Loucy (cell line): ENCODE data around the gene KCTD11.
A peak's percentile ranks its signal among the peaks of the same experiment; 100 is the strongest.

Source experiments
- EZH2phosphoT487 ChIP-seq: fragments of 200-600 bp; IDR thresholded peaks from 2 replicates; pipeline ENCODE4 v1.6.1; 2018; ENCODE audit warnings: antibody characterized with exemption, mild to moderate bottlenecking, moderate library complexity, borderline replicate concordance
- TF ChIP-seq, protein P1 (sequence below): fragments of 200-600 bp; sonication (generic); conservative IDR thresholded peaks from 2 replicates; pipeline ENCODE4 v1.5.1; 2014; ENCODE audit warnings: mild to moderate bottlenecking, antibody characterized with exemption, low read length

DNA sequence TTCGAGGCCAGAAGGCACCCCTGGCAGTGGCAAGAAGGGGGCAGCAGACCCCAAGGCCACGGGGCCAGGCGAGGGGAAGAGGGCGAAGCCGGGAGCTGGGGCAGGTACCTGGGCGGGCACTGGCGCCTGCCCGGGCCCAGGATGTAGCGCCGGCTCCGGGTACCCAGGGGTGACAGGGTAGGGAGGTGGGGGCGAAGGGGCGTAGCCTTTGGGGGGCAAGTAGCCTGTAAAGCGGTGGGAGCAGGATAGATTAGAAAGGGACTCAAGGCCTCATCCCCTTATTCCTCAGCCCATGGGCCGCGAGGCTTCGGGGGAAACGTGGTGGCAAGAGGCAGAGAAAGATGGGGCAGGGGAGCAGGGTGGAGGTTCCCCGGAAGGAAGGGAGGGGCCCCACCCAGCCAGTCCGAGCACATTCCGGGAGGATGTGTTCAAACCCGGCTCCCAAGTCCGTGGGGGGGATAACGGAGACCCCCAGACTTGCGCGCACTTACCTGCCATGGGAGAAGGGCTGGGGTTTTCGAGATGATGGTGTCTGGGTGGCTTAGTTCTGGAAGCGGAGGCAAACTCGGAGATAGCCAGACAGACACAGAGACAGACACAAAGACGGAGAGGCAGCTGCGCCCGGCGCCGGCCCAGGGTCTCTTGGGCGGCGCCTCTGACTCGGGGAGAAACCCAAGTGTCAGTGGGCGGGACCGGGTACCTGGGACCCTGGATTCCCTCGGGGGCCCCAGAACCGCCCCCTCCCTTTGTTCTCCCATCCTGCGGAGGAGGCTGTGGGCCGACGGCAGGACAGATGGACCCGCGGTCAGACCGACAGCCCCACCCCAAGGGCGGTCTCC is 41.9 kb downstream of the KCTD11 start:
- TF ChIP-seq, protein P1, sequence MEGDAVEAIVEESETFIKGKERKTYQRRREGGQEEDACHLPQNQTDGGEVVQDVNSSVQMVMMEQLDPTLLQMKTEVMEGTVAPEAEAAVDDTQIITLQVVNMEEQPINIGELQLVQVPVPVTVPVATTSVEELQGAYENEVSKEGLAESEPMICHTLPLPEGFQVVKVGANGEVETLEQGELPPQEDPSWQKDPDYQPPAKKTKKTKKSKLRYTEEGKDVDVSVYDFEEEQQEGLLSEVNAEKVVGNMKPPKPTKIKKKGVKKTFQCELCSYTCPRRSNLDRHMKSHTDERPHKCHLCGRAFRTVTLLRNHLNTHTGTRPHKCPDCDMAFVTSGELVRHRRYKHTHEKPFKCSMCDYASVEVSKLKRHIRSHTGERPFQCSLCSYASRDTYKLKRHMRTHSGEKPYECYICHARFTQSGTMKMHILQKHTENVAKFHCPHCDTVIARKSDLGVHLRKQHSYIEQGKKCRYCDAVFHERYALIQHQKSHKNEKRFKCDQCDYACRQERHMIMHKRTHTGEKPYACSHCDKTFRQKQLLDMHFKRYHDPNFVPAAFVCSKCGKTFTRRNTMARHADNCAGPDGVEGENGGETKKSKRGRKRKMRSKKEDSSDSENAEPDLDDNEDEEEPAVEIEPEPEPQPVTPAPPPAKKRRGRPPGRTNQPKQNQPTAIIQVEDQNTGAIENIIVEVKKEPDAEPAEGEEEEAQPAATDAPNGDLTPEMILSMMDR: peak; percentile 33
- no peak for TF ChIP-seq EZH2phosphoT487
